K562 (cell line): ENCODE measurements around the gene KLK13. TPM values are rescaled to one million over a fixed set of nuclear protein-coding genes. Genes with fewer than 3 reads are reported as not detected.

Experiments used
- EGR1 ChIP-seq: fragments of 450-650 bp; conservative IDR thresholded peaks from 2 replicates; pipeline ENCODE4 v1.6.1; 2017; ENCODE audit warnings: mild to moderate bottlenecking
- ESRRA ChIP-seq: fragments of 450-650 bp; IDR thresholded peaks from 2 replicates; pipeline ENCODE4 v1.6.1; 2014; ENCODE audit warnings: low read depth, mild to moderate bottlenecking, moderate library complexity, borderline replicate concordance
- HMGN3 ChIP-seq: IDR thresholded peaks from 2 replicates; pipeline ENCODE4 v1.6.1; 2011; ENCODE audit warnings: borderline replicate concordance, low read depth, mild to moderate bottlenecking, mixed read lengths, low read length; ENCODE audit not compliant: insufficient read length; ENCODE audit errors: extremely low read depth
- MECOM ChIP-seq: fragments of 250-450 bp; sonication (Bioruptor Pico); IDR thresholded peaks from 2 replicates; pipeline ENCODE4 v1.8.0; 2022; ENCODE audit warnings: inconsistent platforms
- NCOR1 ChIP-seq: fragments of 450-650 bp; IDR thresholded peaks from 2 replicates; pipeline ENCODE4 v1.6.1; 2016; ENCODE audit warnings: mild to moderate bottlenecking, moderate library complexity
- NRF1 ChIP-seq, 2 experiments: fragments of 450-650 bp; IDR thresholded peaks in 1 of 2; conservative IDR thresholded peaks in 1 of 2; 2 replicates each; pipeline ENCODE4 v1.6.1; 2014; ENCODE audit warnings: mild to moderate bottlenecking in 2 of 2
- PHB ChIP-seq: fragments of 250-450 bp; sonication (Bioruptor Pico); IDR thresholded peaks from 2 replicates; pipeline ENCODE4 v1.5.0; 2021
- POLR3G ChIP-seq: IDR thresholded peaks from 2 replicates; pipeline ENCODE4 v1.6.1; 2011; ENCODE audit not compliant: insufficient read length, insufficient replicate concordance; ENCODE audit errors: extremely low read depth
- RAD21 ChIP-seq, 2 experiments: fragments of 250-450 bp in 1 of 2; fragments of 450-650 bp in 1 of 2; sonication (Bioruptor Pico) in 1 of 2; formaldehyde crosslinking in 1 of 2; IDR thresholded peaks in 1 of 2; conservative IDR thresholded peaks in 1 of 2; 2 replicates each; pipeline versions ENCODE4 v1.4.0 to v1.8.0; 2020 to 2022; ENCODE audit warnings: mild to moderate bottlenecking in 2 of 2, moderate library complexity in 1 of 2
- SNAPC5 ChIP-seq: fragments of 250-450 bp; sonication (Bioruptor Pico); IDR thresholded peaks from 2 replicates; pipeline ENCODE4 v1.8.0; 2021; ENCODE audit warnings: moderate library complexity, mild to moderate bottlenecking, inconsistent platforms
- SOX6 ChIP-seq: fragments of 450-650 bp; IDR thresholded peaks from 2 replicates; pipeline ENCODE4 v1.6.1; 2014; ENCODE audit warnings: mild to moderate bottlenecking
- ZNF589 ChIP-seq: fragments of 200-800 bp; sonication (Bioruptor generic); IDR thresholded peaks from 2 replicates; pipeline ENCODE4 v1.6.1; 2016; ENCODE audit warnings: low read depth, missing genetic modification characterization, missing compliant biosample characterization
- ZNF592 ChIP-seq: fragments of 450-650 bp; IDR thresholded peaks from 2 replicates; pipeline ENCODE4 v1.6.1; 2017; ENCODE audit warnings: antibody characterized with exemption, mild to moderate bottlenecking
- ZNF699 ChIP-seq: fragments of 250-450 bp; sonication (Bioruptor Pico); IDR thresholded peaks from 2 replicates; pipeline ENCODE4 v1.8.0; 2021; ENCODE audit warnings: mild to moderate bottlenecking, moderate library complexity; ENCODE audit not compliant: insufficient replicate concordance
- polyA plus RNA-seq, 8 experiments: library from polyadenylated mRNA; depleted of rRNA in 4 of 8; stranded (reverse) in 5 of 8; unstranded in 3 of 8; fragments of >200 nt; fragmentation: Nextera tagmentation in 2 of 8; fragmentation: Illumina TruSeq in 1 of 8; extraction: Ambion mirVana in 2 of 8; extraction: Trizol in 1 of 8; gene quantifications; 2 replicates each; pipeline versions ENCODE4 v1.2.1 to v1.2.3, GENCODE V29; 2011 to 2014; ENCODE audit warnings: inconsistent platforms in 1 of 8, missing spikeins in 1 of 8
- total RNA-seq, 7 experiments: library from RNA; depleted of rRNA in 6 of 7; stranded (reverse); fragments of >200 nt in 6 of 7; fragmentation: Illumina TruSeq in 2 of 7; extraction: Trizol in 2 of 7; gene quantifications; 2 replicates each; pipeline versions ENCODE4 v1.2.1 to v1.2.3, GENCODE V29; 2011 to 2021; ENCODE audit warnings: low replicate concordance in 1 of 7
- TF ChIP-seq, protein P1 (sequence below): fragments of 450-650 bp; formaldehyde crosslinking; IDR thresholded peaks from 2 replicates; pipeline ENCODE4 v1.4.0; 2020; ENCODE audit warnings: mild to moderate bottlenecking, moderate library complexity
- TF ChIP-seq, protein P2 (sequence below): fragments of 250-450 bp; sonication (Bioruptor Pico); IDR thresholded peaks from 2 replicates; pipeline ENCODE4 v1.9.0; 2021; ENCODE audit warnings: mild to moderate bottlenecking, inconsistent platforms
- TF ChIP-seq, protein P3 (sequence below): conservative IDR thresholded peaks from 2 replicates; pipeline ENCODE4 v1.6.1; 2011; ENCODE audit warnings: low read depth, mild to moderate bottlenecking, low read length; ENCODE audit not compliant: control insufficient read depth

Gene KLK13
- total and polyA plus RNA-seq, 9 of the 15 experiments (the other 6 are each of a cell fraction or from before 2014, with no cell fraction given) = 0.72 to 9.0 (median 2.3) TPM

GRCh38 chr19:51064534-51065220, at the start of gene KLK13 (continued):
- no peak for TF ChIP-seq ZNF589 (CRISPR knock-in tag)
- TF ChIP-seq POLR3G = no peak
- TF ChIP-seq, protein P1, sequence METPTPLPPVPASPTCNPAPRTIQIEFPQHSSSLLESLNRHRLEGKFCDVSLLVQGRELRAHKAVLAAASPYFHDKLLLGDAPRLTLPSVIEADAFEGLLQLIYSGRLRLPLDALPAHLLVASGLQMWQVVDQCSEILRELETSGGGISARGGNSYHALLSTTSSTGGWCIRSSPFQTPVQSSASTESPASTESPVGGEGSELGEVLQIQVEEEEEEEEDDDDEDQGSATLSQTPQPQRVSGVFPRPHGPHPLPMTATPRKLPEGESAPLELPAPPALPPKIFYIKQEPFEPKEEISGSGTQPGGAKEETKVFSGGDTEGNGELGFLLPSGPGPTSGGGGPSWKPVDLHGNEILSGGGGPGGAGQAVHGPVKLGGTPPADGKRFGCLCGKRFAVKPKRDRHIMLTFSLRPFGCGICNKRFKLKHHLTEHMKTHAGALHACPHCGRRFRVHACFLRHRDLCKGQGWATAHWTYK (CRISPR knock-in tag) = no peak
- no peak for TF ChIP-seq MECOM
- TF ChIP-seq SNAPC5 (CRISPR knock-in tag) = no peak
- no peak for TF ChIP-seq ZNF592
- 0 out of 2 replicates have a peak, but pooled peaks have one; percentile 20 for TF ChIP-seq NCOR1
- TF ChIP-seq, protein P2, sequence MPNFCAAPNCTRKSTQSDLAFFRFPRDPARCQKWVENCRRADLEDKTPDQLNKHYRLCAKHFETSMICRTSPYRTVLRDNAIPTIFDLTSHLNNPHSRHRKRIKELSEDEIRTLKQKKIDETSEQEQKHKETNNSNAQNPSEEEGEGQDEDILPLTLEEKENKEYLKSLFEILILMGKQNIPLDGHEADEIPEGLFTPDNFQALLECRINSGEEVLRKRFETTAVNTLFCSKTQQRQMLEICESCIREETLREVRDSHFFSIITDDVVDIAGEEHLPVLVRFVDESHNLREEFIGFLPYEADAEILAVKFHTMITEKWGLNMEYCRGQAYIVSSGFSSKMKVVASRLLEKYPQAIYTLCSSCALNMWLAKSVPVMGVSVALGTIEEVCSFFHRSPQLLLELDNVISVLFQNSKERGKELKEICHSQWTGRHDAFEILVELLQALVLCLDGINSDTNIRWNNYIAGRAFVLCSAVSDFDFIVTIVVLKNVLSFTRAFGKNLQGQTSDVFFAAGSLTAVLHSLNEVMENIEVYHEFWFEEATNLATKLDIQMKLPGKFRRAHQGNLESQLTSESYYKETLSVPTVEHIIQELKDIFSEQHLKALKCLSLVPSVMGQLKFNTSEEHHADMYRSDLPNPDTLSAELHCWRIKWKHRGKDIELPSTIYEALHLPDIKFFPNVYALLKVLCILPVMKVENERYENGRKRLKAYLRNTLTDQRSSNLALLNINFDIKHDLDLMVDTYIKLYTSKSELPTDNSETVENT = no peak
- peak; percentile 99 for TF ChIP-seq EGR1
- no peak for TF ChIP-seq PHB (CRISPR knock-in tag)
- no peak for TF ChIP-seq ZNF699 (CRISPR knock-in tag)
- no peak for TF ChIP-seq RAD21 (CRISPR knock-in tag; conservative IDR thresholded peaks at IDR 0.05 in 1 of 2, IDR thresholded peaks at IDR 0.05 in 1 of 2)
- TF ChIP-seq SOX6 = peak; percentile 96
- TF ChIP-seq ESRRA = peak; percentile 93
- TF ChIP-seq, protein P3, sequence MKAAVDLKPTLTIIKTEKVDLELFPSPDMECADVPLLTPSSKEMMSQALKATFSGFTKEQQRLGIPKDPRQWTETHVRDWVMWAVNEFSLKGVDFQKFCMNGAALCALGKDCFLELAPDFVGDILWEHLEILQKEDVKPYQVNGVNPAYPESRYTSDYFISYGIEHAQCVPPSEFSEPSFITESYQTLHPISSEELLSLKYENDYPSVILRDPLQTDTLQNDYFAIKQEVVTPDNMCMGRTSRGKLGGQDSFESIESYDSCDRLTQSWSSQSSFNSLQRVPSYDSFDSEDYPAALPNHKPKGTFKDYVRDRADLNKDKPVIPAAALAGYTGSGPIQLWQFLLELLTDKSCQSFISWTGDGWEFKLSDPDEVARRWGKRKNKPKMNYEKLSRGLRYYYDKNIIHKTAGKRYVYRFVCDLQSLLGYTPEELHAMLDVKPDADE = no peak
- TF ChIP-seq NRF1 (conservative IDR thresholded peaks at IDR 0.05 in 1 of 2, IDR thresholded peaks at IDR 0.05 in 1 of 2) = peak; percentile 83 to 84
- peak; percentile 48 for TF ChIP-seq HMGN3
